Adrenal gland (tissue), 5 donors: Measurements from ENCODE around the gene DNAL4.

Experiments used
- POLR2A ChIP-seq, 2 donors: fragments of 450-650 bp; IDR thresholded peaks; one replicate each; pipeline ENCODE4 v1.6.1; 2017; ENCODE audit warnings: antibody characterized with exemption in 2 of 2, mild to moderate bottlenecking in 2 of 2, moderate library complexity in 1 of 2
- TF ChIP-seq, protein P1 (sequence below), 6 experiments: fragments of 450-650 bp in 4 of 6; fragments of 200-600 bp in 2 of 6; sonication (generic) in 1 of 6; IDR thresholded peaks; 1 replicate in 5 of 6; 2 replicates in 1 of 6; pipeline versions ENCODE4 v1.5.1 to v1.8.0; 2016 to 2021; ENCODE audit warnings: antibody characterized with exemption in 6 of 6, mild to moderate bottlenecking in 2 of 6, moderate library complexity in 1 of 6
- donor health status: DM: no; HTN: no; CAD: no.

DNA sequence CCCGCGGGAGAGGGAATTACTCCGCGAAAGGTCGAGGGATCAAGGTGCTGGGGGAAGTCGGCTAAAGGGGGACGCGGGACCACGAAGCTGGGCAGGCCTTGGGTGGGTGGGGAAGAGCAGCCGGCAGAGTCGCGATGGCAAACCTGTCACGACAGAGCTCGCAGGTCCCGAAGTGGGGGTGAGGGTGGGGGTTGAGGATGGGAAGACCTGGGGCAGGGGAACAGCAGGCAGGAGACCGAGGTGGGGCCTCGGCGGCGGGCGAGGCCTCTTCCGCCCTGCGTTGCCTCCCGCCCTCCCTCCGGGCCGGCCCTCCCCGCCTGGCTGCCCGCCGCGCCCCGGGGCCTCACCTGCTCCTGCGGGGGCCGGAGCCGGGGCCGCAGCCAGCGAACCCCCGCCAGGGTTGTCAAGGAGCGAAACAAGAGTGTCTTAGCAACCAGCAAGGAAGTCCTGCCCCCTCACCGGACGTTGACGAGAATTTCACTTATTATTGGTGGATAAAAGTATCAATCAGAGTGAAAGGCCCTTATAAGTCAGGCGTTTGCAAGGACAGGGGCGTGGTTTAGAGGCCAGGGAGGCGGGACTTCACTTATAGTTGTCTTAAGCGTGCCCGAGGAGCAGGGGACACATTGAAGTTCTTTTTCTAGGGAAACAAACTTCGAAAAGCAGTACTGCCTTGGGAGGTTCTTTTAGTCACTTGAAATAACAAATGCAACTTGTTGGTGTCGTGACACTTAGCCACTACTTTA lies at the start of gene DNAL4:
- TF ChIP-seq, protein P1, sequence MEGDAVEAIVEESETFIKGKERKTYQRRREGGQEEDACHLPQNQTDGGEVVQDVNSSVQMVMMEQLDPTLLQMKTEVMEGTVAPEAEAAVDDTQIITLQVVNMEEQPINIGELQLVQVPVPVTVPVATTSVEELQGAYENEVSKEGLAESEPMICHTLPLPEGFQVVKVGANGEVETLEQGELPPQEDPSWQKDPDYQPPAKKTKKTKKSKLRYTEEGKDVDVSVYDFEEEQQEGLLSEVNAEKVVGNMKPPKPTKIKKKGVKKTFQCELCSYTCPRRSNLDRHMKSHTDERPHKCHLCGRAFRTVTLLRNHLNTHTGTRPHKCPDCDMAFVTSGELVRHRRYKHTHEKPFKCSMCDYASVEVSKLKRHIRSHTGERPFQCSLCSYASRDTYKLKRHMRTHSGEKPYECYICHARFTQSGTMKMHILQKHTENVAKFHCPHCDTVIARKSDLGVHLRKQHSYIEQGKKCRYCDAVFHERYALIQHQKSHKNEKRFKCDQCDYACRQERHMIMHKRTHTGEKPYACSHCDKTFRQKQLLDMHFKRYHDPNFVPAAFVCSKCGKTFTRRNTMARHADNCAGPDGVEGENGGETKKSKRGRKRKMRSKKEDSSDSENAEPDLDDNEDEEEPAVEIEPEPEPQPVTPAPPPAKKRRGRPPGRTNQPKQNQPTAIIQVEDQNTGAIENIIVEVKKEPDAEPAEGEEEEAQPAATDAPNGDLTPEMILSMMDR (IDR thresholded peaks at IDR 0.05): no peak
- peak; percentile 28 to 62 for TF ChIP-seq POLR2A (IDR thresholded peaks at IDR 0.05)
